Measurements from ENCODE around the gene ERFE.
A peak's percentile ranks its signal among the peaks of the same experiment; 100 is the strongest.

Gene ERFE

DNA sequence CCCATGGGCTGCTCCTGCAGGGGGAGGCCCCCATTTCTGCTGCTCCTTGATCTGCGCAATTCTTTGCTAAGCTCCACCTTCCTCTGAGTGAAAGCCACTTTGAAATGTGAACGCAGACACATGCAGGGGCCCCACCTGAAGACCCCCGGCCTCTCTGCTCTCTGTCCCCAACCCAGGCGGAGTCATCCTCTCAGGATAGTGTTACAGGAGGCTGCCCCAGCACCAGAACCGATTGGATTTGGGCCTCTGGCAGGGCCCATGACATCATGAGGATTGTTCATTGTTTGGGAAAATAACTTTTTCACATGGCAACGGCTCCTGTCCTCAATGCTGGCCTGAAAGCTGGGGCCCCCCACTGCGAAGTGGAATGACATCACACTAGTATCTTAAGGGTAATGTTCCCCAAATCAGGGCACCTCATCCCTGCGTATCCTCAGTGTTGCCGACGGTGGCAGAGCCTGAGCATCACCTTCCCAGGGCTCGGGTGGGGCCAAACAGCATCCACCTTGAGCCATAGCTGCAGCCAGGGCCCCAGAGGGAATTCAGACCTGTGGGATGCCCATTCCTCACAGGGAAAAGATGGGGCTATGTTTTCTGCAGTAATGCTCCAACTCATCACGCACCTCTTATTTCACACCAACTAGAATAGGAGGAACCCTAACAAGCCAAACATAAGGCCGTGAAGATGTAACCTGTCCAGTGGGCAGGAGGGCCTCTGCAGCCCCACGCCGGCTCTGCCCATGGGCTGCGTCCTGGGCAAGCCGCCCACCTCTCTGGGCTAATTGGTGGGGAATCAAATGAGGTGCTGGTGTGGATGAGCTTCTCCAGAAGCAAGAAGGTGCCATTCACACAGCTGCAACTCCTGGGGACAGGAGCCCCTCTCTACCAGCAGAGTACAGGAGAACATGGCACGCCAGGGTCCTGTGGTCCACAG, 2.7 kb upstream of the ERFE start:
- DNase-seq (ENCODE audit: low read depth): no peak

DNA sequence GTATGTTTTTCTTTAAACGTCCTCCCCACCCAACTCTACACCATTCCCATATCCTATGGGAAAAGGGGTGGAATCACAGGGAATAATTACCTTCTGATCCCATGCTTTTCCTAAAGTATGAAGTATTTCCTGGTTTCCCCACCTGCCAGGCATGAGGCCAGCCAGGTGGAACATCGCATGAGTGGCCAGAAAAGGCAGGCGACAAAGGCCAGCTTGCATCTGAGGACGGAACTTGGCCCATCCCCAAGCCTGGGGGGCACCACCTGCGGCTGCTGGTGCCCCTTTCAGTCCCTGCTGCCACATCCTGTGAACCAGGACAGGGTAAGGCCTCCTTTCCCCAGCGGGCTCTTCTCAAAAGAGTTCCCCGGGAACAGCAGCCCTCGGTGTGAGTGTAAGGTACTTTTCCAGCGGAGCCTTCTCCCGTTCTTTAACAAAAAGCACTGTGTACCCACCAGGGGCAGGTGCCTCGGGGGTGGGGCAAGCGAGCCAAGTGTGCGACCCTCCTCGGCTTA, 1.2 kb upstream of the ERFE start:
- DNase-seq (ENCODE audit: low read depth): no peak

DNA sequence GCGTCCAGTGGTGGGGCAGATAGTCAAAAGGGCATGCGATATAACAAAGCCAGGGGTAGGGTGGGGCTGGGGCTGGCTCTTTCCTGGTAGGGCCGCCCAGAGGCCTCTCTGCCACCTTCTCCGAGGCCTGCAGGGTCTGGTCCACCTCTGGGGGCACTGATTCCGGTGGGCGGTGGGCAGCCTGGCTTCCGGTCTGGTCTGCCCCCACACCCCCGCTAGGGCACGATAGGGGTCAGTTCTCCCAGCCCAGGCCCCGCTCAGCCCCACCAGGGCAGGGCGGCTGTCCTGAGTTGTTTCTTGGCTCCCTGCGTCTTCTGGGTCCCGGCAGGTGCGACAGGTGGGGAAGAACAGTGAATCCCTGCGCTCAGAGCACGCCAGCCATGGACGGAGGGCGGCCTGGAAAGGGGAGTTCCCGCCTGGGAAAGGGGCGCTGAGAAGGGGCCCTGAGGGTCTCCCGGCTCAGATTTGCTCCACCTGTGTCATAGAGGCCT, 707 bp upstream of the ERFE start:
- no peak for DNase-seq (ENCODE audit: low read depth)

DNA sequence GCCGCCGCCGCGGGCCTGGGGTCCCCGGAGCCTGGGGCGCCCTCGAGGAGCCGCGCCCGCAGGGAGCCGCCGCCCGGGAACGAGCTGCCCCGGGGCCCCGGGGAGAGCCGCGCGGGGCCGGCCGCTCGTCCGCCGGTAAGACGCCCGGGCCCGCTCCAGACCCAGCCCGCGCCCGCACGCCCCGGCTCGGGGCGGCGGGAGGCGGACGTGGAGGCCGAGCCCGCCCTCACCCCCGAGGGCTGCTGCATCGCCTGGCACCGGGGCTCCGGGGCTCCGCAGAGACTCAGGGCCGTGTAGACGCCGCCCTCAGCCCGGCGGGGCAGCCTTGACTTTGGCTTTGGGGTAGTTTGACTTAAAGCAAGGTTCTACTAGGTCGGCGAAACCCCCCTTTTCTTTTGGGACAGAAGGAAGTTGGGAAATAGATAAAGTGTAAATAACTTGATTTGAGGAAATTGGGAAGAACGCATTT, 335 bp downstream of the ERFE start:
- DNase-seq (ENCODE audit: low read depth): no peak

DNA sequence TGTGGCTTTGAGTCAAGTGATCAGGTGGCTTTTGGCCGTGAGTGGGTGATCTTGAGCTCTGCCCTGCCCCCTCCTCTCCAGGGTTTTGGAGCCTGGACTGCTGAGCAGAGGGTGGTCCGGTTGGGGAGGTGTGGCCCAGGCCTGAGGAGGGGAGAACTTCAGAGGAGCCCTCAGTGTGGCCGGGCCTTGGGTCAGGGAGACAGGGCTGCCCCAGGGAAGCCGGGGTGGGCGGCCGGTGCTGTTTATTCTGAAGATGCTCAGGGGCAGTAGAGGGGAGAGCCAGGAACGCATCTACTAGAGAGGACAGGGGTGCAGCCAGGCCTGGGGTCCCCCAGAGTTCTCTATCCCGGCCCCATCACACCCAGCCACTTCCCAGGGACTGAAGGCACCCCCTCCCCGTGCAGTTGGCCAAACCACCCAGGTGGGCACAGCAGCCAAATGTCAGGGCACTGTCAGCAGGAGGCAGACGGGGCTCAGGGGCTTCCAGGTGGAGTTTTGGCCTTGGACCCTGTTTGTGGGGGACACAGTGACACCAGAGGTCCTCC, 963 bp downstream of the ERFE start:
- no peak for DNase-seq (ENCODE audit: low read depth)

DNA sequence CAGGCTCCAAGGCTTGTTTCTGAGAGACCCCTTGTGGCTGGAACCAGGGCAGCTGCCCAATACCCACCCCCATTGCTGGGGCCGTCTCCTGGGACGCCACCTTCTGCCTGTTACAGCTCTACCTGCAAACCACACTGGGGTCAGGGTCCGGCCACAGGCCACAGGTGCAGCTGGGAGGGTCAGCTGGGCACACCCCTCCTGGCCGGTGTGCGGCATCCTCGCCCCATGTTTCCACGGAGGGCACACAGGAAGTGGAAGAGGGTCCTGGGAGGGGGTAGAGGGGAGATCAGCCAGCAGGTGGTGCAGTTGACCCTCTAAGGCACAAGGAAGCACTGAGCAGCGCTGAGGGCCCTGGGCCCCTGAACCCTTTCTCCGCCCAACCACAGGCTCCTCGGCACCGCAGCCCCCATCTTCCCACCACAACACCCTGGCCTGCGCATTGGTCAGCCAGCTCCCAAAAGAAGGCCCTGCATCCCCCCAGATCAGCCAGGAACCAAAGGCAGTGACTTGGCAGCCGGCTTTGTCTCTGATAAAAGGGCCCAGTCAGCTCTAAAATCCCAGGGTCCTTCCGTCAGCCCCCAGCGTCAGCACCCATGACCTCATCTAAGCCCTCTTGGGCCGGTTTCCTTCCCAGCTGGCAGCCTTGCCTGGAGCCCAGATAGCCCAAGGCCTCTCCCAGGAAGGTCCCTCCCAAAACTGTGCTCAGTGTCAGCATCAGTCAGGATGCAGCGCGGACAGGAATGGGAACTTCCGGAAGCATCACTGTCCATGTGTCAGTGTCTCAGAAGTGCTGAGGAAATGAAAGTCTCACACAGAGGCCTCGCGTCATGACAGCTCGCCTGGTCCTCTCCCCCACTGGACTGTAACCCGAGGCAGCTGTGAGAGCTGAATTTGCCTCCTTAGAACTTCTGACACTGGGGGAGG, 1.7 kb downstream of the ERFE start:
- no peak for DNase-seq (ENCODE audit: low read depth)

DNA sequence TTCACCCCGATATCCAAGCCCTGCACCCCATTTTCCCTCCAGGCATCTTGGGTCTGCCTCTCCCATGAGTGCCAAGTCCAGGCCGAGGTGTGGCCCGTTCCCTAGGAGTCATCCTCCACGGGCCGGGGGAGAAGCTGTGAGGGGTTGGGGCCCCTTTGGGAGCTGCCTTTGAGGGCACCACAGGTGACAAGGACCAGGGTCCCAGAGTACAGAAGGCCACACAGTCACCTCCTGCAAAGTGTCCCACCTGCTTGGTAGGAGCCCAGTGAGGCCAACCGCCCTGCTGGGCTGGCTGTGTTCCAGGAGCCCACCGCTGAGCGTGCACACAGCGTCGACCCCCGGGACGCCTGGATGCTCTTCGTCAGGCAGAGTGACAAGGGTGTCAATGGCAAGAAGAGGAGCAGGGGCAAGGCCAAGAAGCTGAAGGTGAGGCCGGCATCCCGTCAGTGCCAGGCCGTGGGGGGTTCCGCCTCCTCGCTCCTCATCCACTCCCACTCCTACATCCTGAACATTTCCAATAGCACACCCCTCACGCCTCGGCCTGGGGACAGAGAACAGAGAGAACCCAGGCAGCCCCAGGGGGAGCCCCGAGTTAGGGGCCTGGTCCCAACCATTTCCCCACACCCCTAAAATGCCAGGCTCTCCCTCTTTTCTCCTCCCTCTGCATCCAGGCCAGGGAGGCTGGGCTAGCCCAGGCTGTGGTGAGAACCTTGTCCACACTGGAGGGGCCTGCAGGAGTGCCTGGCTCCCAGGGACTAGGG, 2.7 kb downstream of the ERFE start:
- no peak for DNase-seq (ENCODE audit: low read depth)

DNA sequence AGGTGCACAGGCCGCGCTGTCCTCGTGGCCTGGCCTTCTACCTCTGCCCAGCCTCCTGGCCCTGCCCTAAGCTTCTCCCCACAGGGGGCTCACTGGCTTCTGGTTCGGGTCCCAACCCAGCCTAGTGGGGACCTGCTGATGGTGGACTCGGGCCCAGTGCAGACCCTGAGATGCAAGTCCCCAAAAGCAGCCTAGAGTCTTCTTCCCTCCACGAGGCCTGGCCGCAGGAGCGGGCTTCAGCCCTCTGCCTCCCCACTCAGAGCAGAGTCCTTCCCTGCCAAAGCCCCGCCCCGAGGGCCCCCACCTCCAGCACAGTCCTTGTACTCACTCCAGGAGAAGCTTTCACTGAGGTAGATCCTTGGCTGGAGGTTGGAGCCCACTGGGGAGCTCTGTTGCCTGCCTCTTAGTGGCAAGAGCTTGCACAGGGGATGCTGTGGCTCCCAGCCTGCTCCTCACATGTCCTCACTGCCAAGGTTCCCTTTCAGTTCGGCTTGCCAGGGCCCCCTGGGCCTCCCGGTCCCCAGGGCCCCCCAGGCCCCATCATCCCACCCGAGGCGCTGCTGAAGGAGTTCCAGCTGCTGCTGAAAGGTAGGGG, 3.6 kb downstream of the ERFE start:
- DNase-seq (ENCODE audit: low read depth): no peak

DNA sequence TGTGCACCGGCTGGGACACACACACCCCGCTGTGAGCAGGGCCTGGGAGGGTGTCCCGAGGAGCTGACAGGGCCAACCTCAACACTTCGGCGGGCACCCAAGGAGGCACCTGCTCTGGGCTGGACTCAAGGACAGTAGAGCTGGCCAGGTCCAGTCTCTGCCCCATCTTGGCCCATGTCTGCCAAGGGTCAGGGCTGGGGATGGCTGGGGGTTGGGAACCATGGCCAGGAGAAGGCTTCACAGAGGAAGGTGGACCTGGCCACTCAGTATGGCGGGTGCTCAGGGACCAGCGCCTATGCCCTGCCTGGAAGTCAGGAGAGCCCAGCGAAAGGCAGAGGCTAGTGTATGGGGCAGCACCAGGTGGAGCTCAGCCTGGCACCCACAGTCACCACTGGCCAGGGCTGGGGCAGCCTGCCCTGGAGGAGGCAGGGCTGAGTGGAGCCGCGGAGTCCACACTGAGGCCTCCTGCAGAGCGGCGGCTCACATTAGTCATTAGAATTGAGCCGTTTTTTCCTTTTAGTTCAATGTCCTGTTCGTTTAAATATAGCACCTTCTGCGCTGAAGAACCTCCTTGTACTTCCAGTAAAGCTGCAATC, 4.2 kb downstream of the ERFE start:
- peak; percentile 44 for DNase-seq (ENCODE audit: low read depth)

DNA sequence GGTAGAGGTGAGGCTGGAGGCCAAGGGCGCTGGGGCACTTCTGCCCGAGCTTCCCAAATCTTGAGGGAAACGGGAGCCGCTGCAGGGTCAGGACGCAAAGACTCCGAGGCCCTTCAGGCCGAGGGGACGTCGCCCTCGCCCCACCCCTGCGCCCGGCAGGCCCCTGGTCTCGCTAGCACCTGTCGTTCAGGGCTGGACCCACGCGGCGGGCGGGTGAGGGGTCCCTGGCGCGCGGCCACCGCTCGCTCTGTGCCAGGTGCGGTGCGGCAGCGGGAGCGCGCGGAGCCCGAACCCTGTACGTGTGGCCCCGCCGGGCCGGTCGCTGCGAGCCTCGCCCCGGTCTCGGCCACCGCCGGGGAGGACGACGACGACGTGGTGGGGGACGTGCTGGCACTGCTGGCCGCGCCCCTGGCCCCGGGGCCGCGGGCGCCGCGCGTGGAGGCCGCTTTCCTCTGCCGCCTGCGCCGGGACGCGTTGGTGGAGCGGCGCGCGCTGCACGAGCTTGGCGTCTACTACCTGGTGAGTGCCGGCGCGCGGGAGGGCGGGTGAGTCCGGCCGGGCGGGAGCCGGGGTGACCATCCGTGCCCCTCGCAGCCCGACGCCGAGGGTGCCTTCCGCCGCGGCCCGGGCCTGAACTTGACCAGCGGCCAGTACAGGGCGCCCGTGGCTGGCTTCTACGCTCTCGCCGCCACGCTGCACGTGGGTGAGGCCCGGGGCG, 4.9 kb downstream of the ERFE start:
- DNase-seq (ENCODE audit: low read depth): peak; percentile 20

DNA sequence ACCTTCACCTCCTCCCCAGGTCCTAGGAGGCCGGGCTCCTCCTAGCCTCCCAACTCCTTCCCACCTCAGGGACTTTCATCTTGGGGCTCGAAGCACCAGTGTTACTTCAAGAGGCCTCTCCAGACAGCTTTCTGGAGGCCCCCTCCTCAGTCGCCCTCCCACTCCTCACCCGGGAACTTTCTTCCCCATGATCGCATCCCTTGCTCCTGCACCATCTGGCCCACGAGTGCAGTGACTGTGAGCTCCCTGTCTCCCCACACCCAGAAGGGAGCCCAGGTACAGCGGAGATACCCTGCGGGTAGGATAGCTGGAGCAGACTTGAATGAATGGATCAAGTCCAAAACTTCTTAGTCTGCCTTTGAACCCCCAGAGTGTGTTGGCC, 6.1 kb downstream of the ERFE start:
- no peak for DNase-seq (ENCODE audit: low read depth)

DNA sequence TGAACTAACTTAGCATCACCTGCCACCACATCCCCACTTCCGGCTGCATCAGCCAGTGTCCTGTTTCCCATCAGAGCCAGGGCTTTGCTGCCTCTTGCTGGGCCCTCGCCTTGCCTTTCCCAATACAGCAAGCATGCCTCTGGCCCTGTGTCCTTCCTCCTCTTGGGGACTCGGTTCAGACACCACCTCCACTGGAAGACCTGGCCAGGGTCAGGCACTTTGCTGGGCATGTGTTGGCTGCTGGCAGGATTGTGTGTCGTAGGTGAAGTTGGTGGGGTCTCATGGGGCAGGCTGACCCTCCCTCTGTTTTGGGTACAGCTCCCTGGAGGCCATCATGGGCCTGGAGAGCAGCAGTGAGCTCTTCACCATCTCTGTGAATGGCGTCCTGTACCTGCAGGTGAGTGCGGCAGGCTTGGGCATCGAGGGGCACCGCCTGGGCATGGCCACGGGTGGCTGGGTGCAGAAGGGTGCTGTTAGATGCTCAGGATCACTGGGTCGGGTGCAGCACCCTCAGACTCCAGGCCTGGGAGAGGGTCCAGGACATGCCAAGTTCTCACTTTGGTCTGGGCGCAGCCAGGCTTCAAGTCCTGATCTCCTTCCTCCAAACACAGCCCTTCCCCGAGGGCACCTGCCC, 6.6 kb downstream of the ERFE start:
- no peak for DNase-seq (ENCODE audit: low read depth)

DNA sequence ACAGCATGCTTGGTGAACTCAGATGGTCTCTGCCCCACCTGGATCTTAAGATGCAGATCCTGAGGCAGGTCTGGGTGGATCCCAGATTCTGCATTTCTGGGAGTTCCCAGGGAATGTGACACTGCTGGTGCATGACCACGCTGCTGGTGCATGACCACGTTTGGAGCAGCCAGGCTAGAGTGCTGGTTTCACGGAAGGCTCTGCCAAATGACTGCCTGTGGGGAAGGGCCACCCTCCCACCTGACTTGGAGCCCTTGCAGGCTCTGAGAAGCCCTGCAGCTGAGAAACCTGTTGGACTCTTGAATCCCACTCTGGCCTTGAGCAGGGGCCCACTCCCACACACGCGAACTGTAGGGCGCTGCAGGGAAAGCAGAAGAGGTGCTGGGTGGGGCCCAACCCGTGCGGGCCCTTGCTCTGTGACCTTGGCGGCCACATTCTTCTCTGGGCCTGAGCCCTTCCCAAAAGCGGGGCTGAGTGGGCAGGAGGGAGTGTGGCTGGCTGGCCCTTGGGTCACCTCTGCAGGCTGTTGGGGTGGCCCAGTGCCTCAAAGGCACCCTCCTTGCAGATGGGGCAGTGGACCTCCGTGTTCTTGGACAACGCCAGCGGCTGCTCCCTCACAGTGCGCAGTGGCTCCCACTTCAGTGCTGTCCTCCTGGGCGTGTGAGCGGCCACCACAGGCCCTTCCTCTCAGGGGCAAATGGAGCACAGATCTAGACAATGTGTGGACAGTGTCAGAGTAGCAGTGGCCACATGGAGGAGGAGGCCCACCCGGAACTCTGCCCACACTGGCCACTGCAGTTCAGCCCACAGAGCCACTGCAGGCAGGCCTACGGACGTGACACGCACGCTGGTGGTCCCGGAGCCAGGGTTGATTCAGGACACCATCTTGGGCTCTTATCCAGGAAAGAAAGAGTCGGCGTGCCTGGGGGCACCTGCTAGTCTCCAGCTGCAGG, 7.9 kb downstream of the ERFE start:
- DNase-seq (ENCODE audit: low read depth): no peak

DNA sequence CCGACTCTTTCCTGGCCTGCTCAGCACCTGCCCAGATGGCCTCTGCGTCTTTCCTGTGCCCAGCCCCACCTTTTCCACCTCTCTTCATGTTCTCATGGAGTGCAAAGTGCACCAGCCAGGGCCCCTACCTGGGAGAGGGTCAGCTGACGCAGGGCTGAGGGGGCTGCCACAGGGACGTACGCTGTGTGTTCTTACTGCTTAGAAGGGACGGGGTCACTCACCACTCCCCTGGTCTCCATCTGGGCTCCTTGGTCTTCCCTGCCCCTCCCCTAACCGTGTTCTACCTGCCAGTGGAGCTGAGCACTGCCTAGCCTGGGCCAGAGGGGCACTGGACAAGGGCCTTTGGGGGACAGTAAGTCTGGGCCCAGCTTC, 8.6 kb downstream of the ERFE start:
- DNase-seq (ENCODE audit: low read depth): no peak

DNA sequence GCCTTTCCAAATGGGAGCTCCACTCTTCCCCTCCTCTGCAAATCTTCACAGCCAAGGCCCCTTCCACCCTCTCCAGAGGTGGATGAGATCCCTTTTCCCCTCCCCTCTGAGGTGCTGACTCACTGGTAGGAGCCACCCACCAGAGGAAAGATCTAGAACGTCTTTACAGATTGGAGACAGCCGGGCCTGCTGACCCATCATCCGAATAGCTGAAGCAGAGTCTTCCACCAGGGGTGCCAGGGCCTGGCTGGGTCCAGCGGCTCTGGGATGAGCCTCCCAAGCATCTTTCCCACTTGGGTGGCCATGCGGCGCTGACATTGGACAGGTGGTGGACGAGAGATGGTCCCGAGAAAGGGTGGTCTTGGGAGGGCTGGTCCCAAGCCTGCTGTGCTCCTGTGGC, 9.0 kb downstream of the ERFE start:
- DNase-seq (ENCODE audit: low read depth): peak; percentile 45

DNA sequence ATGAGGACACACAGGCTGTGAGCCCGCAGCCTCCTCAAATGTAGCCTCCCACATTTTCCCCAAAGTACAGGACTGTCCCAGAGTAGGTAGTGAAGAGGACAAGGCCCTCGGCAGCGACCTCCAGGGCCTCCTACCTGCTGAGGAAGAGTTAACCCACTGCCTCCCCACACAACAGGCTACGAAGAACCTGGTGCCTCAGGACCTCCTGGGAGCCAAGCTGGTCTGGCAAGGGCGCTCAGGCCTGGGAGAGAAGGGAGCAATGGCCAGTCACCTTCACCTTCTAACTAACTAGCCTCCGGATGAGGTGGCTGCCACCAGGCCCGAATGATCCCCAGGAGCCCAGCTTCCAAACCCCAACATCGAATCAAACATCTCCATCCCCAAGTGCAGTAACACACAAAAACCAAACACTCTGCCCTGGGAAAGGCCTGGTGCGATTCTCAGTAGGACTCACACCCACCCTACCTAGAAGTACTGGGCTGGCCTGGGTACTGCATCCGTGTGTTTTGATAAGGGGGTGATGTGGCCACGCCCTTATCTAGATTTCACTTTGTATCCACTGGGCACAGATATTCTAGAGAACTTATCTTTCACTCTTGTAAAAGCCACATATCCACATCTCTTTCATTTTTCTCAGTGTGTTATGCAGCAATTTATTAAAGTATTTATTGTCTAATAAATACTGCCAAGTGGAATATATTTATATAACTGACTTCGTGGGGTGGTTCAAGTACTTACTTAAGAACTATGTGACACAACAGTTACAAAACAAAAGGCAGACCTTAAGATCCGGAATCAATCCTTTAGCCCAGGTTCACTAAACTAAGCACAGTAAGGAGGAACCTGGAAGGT, 9.7 kb downstream of the ERFE start:
- DNase-seq (ENCODE audit: low read depth): no peak

DNA sequence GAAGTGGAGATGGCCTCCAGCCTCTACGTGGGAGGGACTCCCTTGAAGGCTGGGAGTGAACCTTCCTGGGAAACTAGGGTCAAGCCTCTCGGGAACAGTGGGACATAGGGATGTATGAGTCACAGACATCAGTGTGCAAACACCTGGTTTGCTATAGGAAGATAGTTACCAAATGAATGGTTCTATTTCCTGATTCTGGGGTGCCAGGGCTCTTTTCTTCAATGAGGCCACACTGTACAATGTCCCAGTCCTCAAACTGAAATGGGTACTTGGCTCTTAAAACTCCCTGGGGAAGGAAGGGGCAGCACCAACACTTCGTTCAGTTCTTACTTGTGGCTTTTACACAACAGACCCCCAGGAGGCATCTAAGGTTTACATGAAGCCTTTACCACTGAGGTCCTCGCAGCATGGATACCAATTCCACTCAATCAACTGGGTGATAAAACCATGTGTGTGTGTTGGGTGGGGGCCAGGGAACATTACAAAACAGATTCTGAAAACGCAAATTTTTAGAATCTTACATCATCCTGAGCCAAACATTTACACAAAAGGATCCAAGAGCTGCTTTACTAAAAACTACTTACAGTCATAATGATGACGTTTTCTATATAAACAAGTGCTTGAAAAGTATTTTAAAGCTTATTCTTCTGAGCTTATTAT, 10.4 kb downstream of the ERFE start:
- DNase-seq (ENCODE audit: low read depth): peak; percentile 96
